Fibroblast of skin of left biceps (primary cell): ENCODE data around the gene DENND1C.
A peak's percentile ranks its signal among the peaks of the same experiment; 100 is the strongest.

ENCODE experiments used
- DNase-seq, 2 experiments: peaks; one replicate each; pipeline ENCODE4 v3.0.0-alpha.2; 2013; ENCODE audit warnings: low read depth in 2 of 2

The DENND1C gene

GRCh38 chr19:6424939-6425731 is 56.5 kb downstream of the DENND1C start:
- DNase-seq, result peak; percentile 100

- no peak for DNase-seq
Observed at GRCh38 chr19:6424195-6424938, 57.2 kb downstream of the DENND1C start, which contains the start of gene KHSRP. Gene KHSRP (minus strand): TSS chr19:6424811. CDS start chr19:6424701, 110 bp downstream.

- no peak for DNase-seq
Observed at GRCh38 chr19:6423499-6424194, 57.9 kb downstream of the DENND1C start.

- no peak for DNase-seq
Observed at GRCh38 chr19:6421075-6422014, 60.2 kb downstream of the DENND1C start.

GRCh38 chr19:6418562-6418932 is 63.0 kb downstream of the DENND1C start:
- DNase-seq, result no peak

GRCh38 chr19:6417713-6418561 is 63.6 kb downstream of the DENND1C start:
- no peak for DNase-seq
